Sigmoid colon (tissue), 4 donors: ENCODE data around the gene KCTD11.

ENCODE experiments used
- POLR2AphosphoS5 ChIP-seq, 4 donors: sonication (generic); formaldehyde crosslinking; IDR thresholded peaks; one replicate each; pipeline ENCODE4 v1.6.1; 2017; ENCODE audit warnings: antibody characterized with exemption in 4 of 4
- TF ChIP-seq, protein P1 (sequence below), 4 experiments: fragments of 450-650 bp in 3 of 4; fragments of 200-600 bp in 1 of 4; IDR thresholded peaks; one replicate each; pipeline ENCODE4 v1.5.1; 2016 to 2019; ENCODE audit warnings: antibody characterized with exemption in 4 of 4, mild to moderate bottlenecking in 3 of 4, moderate library complexity in 2 of 4

DNA sequence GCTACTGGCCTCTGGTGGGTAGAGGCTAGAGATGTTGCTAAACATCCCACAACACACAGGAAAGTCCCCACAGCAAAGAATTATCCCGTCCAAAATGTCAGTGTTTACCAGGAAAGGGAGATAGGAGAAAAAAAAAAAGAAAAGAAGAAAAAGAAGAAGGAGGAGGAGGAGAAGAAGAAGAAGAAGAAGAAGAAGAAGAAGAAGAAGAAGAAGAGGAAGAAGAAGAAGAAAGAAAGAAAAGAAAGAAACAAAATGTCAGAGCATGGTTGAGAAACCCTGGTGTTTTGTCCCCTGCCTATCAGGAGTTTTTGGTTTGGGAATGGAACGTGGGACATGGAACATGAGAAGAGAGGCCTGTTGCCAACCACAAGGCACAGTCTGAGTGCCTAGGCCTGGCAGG is 5.4 kb downstream of the KCTD11 start:
- TF ChIP-seq, protein P1, sequence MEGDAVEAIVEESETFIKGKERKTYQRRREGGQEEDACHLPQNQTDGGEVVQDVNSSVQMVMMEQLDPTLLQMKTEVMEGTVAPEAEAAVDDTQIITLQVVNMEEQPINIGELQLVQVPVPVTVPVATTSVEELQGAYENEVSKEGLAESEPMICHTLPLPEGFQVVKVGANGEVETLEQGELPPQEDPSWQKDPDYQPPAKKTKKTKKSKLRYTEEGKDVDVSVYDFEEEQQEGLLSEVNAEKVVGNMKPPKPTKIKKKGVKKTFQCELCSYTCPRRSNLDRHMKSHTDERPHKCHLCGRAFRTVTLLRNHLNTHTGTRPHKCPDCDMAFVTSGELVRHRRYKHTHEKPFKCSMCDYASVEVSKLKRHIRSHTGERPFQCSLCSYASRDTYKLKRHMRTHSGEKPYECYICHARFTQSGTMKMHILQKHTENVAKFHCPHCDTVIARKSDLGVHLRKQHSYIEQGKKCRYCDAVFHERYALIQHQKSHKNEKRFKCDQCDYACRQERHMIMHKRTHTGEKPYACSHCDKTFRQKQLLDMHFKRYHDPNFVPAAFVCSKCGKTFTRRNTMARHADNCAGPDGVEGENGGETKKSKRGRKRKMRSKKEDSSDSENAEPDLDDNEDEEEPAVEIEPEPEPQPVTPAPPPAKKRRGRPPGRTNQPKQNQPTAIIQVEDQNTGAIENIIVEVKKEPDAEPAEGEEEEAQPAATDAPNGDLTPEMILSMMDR (IDR thresholded peaks at IDR 0.05), result no peak
- TF ChIP-seq POLR2AphosphoS5 (IDR thresholded peaks at IDR 0.05), result no peak
